Osteocyte (in vitro differentiated cells): ENCODE measurements around the gene SETD4. TPM values are rescaled to one million over a fixed set of nuclear protein-coding genes. Genes with fewer than 3 reads are reported as not detected.

ENCODE experiments used
- DNase-seq: peaks from one replicate; pipeline ENCODE4 v3.0.0; 2021; ENCODE audit warnings: mixed read lengths; ENCODE audit not compliant: unreplicated experiment; ENCODE audit errors: extremely low spot score
- H3K27ac Mint-ChIP-seq: one replicate; pipeline ENCODE4 v1.8.0; 2021; ENCODE audit warnings: mild to moderate bottlenecking, mixed read lengths; ENCODE audit not compliant: unreplicated experiment
- H3K27me3 Mint-ChIP-seq: one replicate; pipeline ENCODE4 v1.8.0; 2021; ENCODE audit warnings: mixed read lengths; ENCODE audit not compliant: unreplicated experiment
- H3K36me3 Mint-ChIP-seq: one replicate; pipeline ENCODE4 v1.8.0; 2021; ENCODE audit warnings: mixed read lengths; ENCODE audit not compliant: unreplicated experiment
- H3K4me1 Mint-ChIP-seq: one replicate; pipeline ENCODE4 v1.8.0; 2021; ENCODE audit warnings: mixed read lengths; ENCODE audit not compliant: unreplicated experiment
- H3K4me3 Mint-ChIP-seq: one replicate; pipeline ENCODE4 v1.8.0; 2021; ENCODE audit warnings: mild to moderate bottlenecking, moderate library complexity, mixed read lengths; ENCODE audit not compliant: unreplicated experiment
- H3K9me3 Mint-ChIP-seq: one replicate; pipeline ENCODE4 v1.8.0; 2021; ENCODE audit warnings: mixed read lengths; ENCODE audit not compliant: unreplicated experiment
- CTCF ChIP-seq: fragments of 200-600 bp; sonication (generic); IDR thresholded peaks from 2 replicates; pipeline ENCODE4 v1.5.0; 2021; ENCODE audit warnings: antibody characterized with exemption, mild to moderate bottlenecking, moderate library complexity
- total RNA-seq: library from RNA; stranded (reverse); gene quantifications from 2 replicates; pipeline ENCODE4 v1.2.1, GENCODE V29; 2021

The SETD4 gene
- total RNA-seq, 1 donor from 2014 or later = 16.6 TPM

GRCh38 chr21:36073181-36073580 lies 12.9 kb upstream of the SETD4 start:
- DNase-seq = no peak
- peaks cover 10% of the 10 kb centered on the region for H3K27me3 Mint-ChIP-seq
- H3K9me3 Mint-ChIP-seq = peaks cover under 1% of the 10 kb centered on the region
- H3K27ac Mint-ChIP-seq = no peak overlapping the region
- TF ChIP-seq CTCF = no peak
- peaks cover 13% of the 10 kb centered on the region for H3K4me1 Mint-ChIP-seq
- no peak overlapping the region for H3K4me3 Mint-ChIP-seq
- H3K36me3 Mint-ChIP-seq = no peaks in the 10 kb centered on the region

DNA sequence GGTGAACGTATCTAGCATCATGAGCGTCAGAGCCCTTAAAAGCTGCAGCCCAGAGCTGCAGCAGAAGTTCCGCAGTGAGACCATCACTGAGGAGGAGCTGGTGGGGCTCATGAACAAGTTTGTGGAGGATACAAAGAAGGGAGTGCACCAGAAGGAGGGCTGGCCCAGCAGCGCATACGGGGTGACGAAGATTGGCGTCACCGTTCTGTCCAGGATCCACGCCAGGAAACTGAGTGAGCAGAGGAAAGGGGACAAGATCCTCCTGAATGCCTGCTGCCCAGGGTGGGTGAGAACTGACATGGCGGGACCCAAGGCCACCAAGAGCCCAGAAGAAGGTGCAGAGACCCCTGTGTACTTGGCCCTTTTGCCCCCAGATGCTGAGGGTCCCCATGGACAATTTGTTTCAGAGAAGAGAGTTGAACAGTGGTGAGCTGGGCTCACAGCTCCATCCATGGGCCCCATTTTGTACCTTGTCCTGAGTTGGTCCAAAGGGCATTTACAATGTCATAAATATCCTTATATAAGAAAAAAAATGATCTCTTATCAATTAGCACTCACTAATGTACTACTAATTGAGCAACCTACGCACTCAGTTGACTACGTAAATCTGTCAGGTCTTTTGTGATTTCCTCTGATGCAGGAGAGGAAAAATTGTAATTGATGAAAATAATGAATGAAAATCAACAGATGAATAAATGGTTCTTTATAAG lies 12.3 kb upstream of the SETD4 start:
- DNase-seq = no peak
- Mint-ChIP-seq H3K27ac (no peak overlapping the region), H3K4me3 (no peak overlapping the region), H3K9me3 (no peaks in the 10 kb centered on the region), H3K36me3 (no peaks in the 10 kb centered on the region), H3K27me3 (peaks cover 10% of the 10 kb centered on the region), H3K4me1 (peaks cover 13% of the 10 kb centered on the region)
- no peak for TF ChIP-seq CTCF

- TF ChIP-seq CTCF = no peak
- Mint-ChIP-seq H3K4me3 (peak overlapping the region; percentile 33), H3K4me1 (peaks cover 13% of the 10 kb centered on the region), H3K27ac (no peak overlapping the region), H3K36me3 (no peaks in the 10 kb centered on the region), H3K9me3 (no peaks in the 10 kb centered on the region), H3K27me3 (peaks cover 7% of the 10 kb centered on the region)
- no peak for DNase-seq
Observed at GRCh38 chr21:36070999-36071398, 10.7 kb upstream of the SETD4 start.

GRCh38 chr21:36069713-36070583 lies 9.6 kb upstream of the SETD4 start, which contains the start of gene CBR1:
Gene CBR1, plus strand, starts transcription at chr21:36070024. Its CDS starts 92 bp downstream, at chr21:36070116.
- peak within 1 kb of the TSS; percentile 84 for H3K27ac Mint-ChIP-seq
- H3K36me3 Mint-ChIP-seq = no peaks in the 10 kb centered on the region
- H3K27me3 Mint-ChIP-seq = no peaks in the 10 kb centered on the region
- DNase-seq = peak; percentile 92
- peak within 1 kb of the TSS; percentile 78 for H3K4me3 Mint-ChIP-seq
- H3K9me3 Mint-ChIP-seq = no peaks in the 10 kb centered on the region
- no peak for TF ChIP-seq CTCF
- peaks cover 13% of the 10 kb centered on the region for H3K4me1 Mint-ChIP-seq
